HG03571 (cell line): ENCODE measurements around the gene REG3G.
"Not testable (repeated sequence)": the region's sequence is repeated elsewhere in the genome, so short reads cannot be mapped to it uniquely, and the experiment has no call there.

Experiments used
- ATAC-seq: cut with Tn5 transposase; IDR thresholded peaks from one replicate; pipeline ENCODE4 v1.9.1; 2021; ENCODE audit not compliant: unreplicated experiment

Gene REG3G

DNA sequence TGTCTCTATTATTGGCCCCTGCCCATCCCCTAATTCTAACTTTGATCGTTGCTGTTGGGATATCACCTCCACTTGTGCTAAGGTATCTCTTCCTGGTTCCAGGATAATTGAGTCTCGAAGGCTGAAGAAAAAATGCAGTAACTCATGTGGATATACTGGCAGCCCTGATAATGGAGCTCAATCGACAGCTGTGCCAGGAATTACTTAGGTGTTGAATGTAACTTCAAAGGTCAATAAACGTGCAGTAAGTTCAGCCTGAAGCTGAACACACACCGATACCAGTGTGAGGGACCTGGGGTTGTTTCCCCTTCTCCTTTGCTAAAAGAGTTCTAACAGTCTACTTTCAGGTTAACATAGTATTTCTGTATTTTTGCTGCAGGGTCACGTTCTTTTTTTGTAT is 11.9 kb upstream of the REG3G start:
- ATAC-seq = no peak

GRCh38 chr2:79016342-79016741 is 9.2 kb upstream of the REG3G start:
- ATAC-seq = no peak

GRCh38 chr2:79026061-79026460 is 559 bp downstream of the REG3G start:
- no peak for ATAC-seq

DNA sequence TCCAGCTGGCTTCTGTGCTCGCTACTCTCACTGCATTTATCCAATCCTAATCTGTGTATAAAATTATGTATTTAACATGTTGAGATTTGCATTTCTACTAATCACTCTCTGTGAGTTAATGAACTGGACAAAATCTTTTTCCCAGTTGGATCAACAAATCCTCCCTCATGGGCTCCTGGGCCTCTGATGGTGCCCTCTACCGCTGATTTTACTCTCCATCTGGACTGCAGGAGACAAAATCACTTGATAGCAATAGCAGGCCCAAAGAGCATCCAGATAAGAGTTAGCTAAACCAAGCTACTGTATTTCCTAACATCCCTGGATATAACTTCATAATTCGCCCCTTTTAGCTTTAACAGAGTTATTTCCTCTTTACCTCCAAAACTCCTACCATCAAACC is 14.4 kb downstream of the REG3G start:
- no peak for ATAC-seq

GRCh38 chr2:79041032-79041448 is 15.5 kb downstream of the REG3G start:
- no peak for ATAC-seq

- not testable (repeated sequence) for ATAC-seq
Measured at GRCh38 chr2:79053486-79053885, 28.0 kb downstream of the REG3G start.

DNA sequence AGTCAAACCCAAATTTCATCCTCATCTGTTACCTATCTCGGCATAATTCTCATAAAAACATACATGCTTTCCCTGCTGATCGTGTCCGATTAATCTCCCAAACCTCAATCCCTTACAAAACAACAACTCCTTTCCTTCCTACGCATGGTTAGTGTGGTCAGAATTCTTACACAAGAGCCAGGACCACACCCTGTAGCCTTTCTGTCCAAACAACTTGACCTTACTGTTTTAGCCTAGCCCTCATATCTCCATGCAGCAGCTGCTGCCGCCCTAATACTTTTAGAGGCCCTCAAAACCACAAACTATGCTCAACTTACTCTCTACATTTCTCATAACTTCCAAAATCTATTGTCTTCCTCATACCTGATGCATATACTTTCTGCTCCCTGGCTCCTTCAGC is 29.3 kb downstream of the REG3G start:
- ATAC-seq = not testable (repeated sequence)

GRCh38 chr2:79065201-79065600 is 39.7 kb downstream of the REG3G start:
- ATAC-seq = no peak

DNA sequence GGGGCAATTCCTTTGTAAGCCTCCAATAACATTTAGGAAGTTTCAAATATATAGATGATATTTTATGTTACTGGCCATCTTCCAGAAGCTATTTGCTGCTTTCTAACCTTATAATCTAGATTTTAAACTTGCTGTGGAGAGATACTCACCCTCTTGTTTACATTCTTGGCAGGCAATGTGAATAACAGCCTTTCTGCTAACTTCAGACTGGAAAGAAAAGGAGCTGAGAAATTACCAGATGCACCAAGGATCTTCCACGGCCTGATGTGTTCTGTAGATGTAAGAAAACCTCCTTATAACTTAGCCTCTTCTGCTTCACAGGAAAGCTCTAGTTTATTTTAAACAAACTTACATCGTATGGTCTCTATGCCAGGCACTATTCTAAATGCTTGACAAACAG is 45.6 kb downstream of the REG3G start:
- no peak for ATAC-seq
